ENCODE results near the gene RAB4B. TPM values are rescaled to one million over a fixed set of nuclear protein-coding genes. Genes with fewer than 3 reads are reported as not detected.
A peak's percentile ranks its signal among the peaks of the same experiment; 100 is the strongest.

RAB4B gene
- total RNA-seq, 1 donor from 2014 or later, result 23.4 TPM

- TF ChIP-seq, protein P1, sequence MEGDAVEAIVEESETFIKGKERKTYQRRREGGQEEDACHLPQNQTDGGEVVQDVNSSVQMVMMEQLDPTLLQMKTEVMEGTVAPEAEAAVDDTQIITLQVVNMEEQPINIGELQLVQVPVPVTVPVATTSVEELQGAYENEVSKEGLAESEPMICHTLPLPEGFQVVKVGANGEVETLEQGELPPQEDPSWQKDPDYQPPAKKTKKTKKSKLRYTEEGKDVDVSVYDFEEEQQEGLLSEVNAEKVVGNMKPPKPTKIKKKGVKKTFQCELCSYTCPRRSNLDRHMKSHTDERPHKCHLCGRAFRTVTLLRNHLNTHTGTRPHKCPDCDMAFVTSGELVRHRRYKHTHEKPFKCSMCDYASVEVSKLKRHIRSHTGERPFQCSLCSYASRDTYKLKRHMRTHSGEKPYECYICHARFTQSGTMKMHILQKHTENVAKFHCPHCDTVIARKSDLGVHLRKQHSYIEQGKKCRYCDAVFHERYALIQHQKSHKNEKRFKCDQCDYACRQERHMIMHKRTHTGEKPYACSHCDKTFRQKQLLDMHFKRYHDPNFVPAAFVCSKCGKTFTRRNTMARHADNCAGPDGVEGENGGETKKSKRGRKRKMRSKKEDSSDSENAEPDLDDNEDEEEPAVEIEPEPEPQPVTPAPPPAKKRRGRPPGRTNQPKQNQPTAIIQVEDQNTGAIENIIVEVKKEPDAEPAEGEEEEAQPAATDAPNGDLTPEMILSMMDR (IDR thresholded peaks at IDR 0.05), result no peak
- Mint-ChIP-seq H3K4me3 (ENCODE audit: unreplicated experiment) (no peak overlapping the region), H3K9me3 (ENCODE audit: low read depth) (no peaks in the 10 kb centered on the region), H3K27me3 (ENCODE audit: low read depth) (no peaks in the 10 kb centered on the region), H3K4me1 (ENCODE audit: low read depth) (peaks cover 19% of the 10 kb centered on the region), H3K27ac (ENCODE audit: unreplicated experiment) (no peak overlapping the region), H3K36me3 (ENCODE audit: low read depth) (peaks cover 10% of the 10 kb centered on the region)
- DNase-seq (ENCODE audit: low spot score), result no peak
These were observed 36.3 kb upstream of the RAB4B start for GRCh38 chr19:40741527-40742390.

GRCh38 chr19:40742477-40742876 lies 35.6 kb upstream of the RAB4B start:
- DNase-seq (ENCODE audit: low spot score), result no peak
- no peaks in the 10 kb centered on the region for H3K27me3 Mint-ChIP-seq (ENCODE audit: low read depth)
- peaks cover 19% of the 10 kb centered on the region for H3K4me1 Mint-ChIP-seq (ENCODE audit: low read depth)

GRCh38 chr19:40742886-40743285 lies 35.2 kb upstream of the RAB4B start:
- TF ChIP-seq, protein P1 (IDR thresholded peaks at IDR 0.05), result no peak
- H3K4me3 Mint-ChIP-seq (ENCODE audit: unreplicated experiment), result no peak overlapping the region
- DNase-seq (ENCODE audit: low spot score), result no peak
- H3K9me3 Mint-ChIP-seq (ENCODE audit: low read depth), result no peaks in the 10 kb centered on the region
- H3K36me3 Mint-ChIP-seq (ENCODE audit: low read depth), result peaks cover 5% of the 10 kb centered on the region
- H3K27ac Mint-ChIP-seq (ENCODE audit: unreplicated experiment), result peak overlapping the region; percentile 59
- peaks cover 19% of the 10 kb centered on the region for H3K4me1 Mint-ChIP-seq (ENCODE audit: low read depth)
- no peaks in the 10 kb centered on the region for H3K27me3 Mint-ChIP-seq (ENCODE audit: low read depth)

More at GRCh38 chr19:40742477-40742876, 35.6 kb upstream of the RAB4B start:
- Mint-ChIP-seq H3K4me3 (ENCODE audit: unreplicated experiment) (no peak overlapping the region), H3K9me3 (ENCODE audit: low read depth) (no peaks in the 10 kb centered on the region), H3K36me3 (ENCODE audit: low read depth) (peaks cover 7% of the 10 kb centered on the region), H3K27ac (ENCODE audit: unreplicated experiment) (no peak overlapping the region)
- TF ChIP-seq, protein P1 (IDR thresholded peaks at IDR 0.05), result no peak

DNA sequence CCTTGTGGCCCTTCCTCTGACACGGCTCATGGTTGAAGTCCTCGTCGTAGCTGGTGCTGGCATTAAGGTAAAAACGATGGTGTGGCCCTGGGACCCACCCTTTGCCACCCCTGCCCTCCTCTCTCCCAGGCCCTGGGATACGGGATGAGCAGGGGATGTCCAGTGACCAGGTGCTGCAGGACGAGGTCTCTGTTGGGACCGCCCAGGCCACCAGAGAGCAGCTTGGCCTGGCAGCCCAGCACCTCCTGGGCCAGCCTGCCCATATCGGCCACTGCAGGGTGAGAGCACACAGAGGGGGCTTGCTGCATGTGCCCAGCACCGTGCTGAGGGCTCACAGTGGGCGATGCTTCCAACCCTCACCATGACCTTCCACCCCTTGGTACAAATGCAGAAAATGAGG lies 34.1 kb upstream of the RAB4B start:
- Mint-ChIP-seq H3K36me3 (ENCODE audit: low read depth) (peaks cover 2% of the 10 kb centered on the region), H3K27me3 (ENCODE audit: low read depth) (no peaks in the 10 kb centered on the region), H3K4me3 (ENCODE audit: unreplicated experiment) (no peak overlapping the region), H3K27ac (ENCODE audit: unreplicated experiment) (no peak overlapping the region), H3K4me1 (ENCODE audit: low read depth) (peaks cover 26% of the 10 kb centered on the region), H3K9me3 (ENCODE audit: low read depth) (no peaks in the 10 kb centered on the region)
- TF ChIP-seq, protein P1 (IDR thresholded peaks at IDR 0.05), result no peak
- DNase-seq (ENCODE audit: low spot score), result no peak

GRCh38 chr19:40744554-40745401 lies 33.3 kb upstream of the RAB4B start:
- TF ChIP-seq, protein P1 (IDR thresholded peaks at IDR 0.05), result no peak
- no peaks in the 10 kb centered on the region for H3K9me3 Mint-ChIP-seq (ENCODE audit: low read depth)
- H3K4me1 Mint-ChIP-seq (ENCODE audit: low read depth), result peaks cover 33% of the 10 kb centered on the region
- no peaks in the 10 kb centered on the region for H3K36me3 Mint-ChIP-seq (ENCODE audit: low read depth)
- H3K27me3 Mint-ChIP-seq (ENCODE audit: low read depth), result no peaks in the 10 kb centered on the region
- H3K27ac Mint-ChIP-seq (ENCODE audit: unreplicated experiment), result peak overlapping the region; percentile 96
- no peak for DNase-seq (ENCODE audit: low spot score)
- peak overlapping the region; percentile 42 for H3K4me3 Mint-ChIP-seq (ENCODE audit: unreplicated experiment)
